Coronary artery (tissue), 2 donors: ENCODE results near the gene LIMS2.

Source experiments
- DNase-seq: peaks from one replicate; pipeline ENCODE4 v3.0.0-alpha.2; 2017; ENCODE audit warnings: low spot score
- H3K27ac ChIP-seq, 2 donors: fragments of 200-600 bp; sonication (generic); one replicate each; pipeline ENCODE4 v1.5.1; 2016 to 2019
- H3K4me3 ChIP-seq: fragments of 200-600 bp; sonication (generic); 2 replicates; pipeline ENCODE4 v1.5.1; 2016; ENCODE audit warnings: mild to moderate bottlenecking, moderate library complexity
- CTCF ChIP-seq: fragments of 200-600 bp; sonication (generic); IDR thresholded peaks from one replicate; pipeline ENCODE4 v1.5.1; 2019; ENCODE audit warnings: antibody characterized with exemption

The LIMS2 gene

GRCh38 chr2:127609818-127610217 lies 65.5 kb downstream of the LIMS2 start:
- TF ChIP-seq CTCF: no peak
- peak; percentile 41 for DNase-seq
- H3K27ac ChIP-seq: no peak overlapping the region
- no peak overlapping the region for H3K4me3 ChIP-seq

GRCh38 chr2:127609031-127609751 lies 66.1 kb downstream of the LIMS2 start:
- peak; percentile 53 for DNase-seq

GRCh38 chr2:127608061-127609030 lies 67.0 kb downstream of the LIMS2 start:
- TF ChIP-seq CTCF: no peak
- H3K27ac ChIP-seq: no peak overlapping the region
- H3K4me3 ChIP-seq: no peak overlapping the region
- DNase-seq: peak; percentile 65

More at GRCh38 chr2:127609031-127609751, 66.1 kb downstream of the LIMS2 start:
- no peak for TF ChIP-seq CTCF
- Histone ChIP-seq H3K4me3 (no peak overlapping the region), H3K27ac (no peak overlapping the region)

GRCh38 chr2:127607399-127607908 lies 67.9 kb downstream of the LIMS2 start:
- no peak overlapping the region for H3K4me3 ChIP-seq
- no peak for TF ChIP-seq CTCF
- H3K27ac ChIP-seq: no peak overlapping the region
- peak; percentile 41 for DNase-seq

GRCh38 chr2:127606625-127607398 lies 68.5 kb downstream of the LIMS2 start:
- no peak for TF ChIP-seq CTCF
- Histone ChIP-seq H3K4me3 (no peak overlapping the region), H3K27ac (no peak overlapping the region)
- peak; percentile 47 for DNase-seq

- TF ChIP-seq CTCF: no peak
- H3K4me3 ChIP-seq: no peak overlapping the region
- H3K27ac ChIP-seq: no peak overlapping the region
- peak; percentile 46 for DNase-seq
These were observed 69.6 kb downstream of the LIMS2 start for GRCh38 chr2:127605691-127606263.
